ENCODE results near the gene CNTNAP2.
"Not testable (repeated sequence)": the region's sequence is repeated elsewhere in the genome, so short reads cannot be mapped to it uniquely, and the experiment has no call there.

Gene CNTNAP2

DNA sequence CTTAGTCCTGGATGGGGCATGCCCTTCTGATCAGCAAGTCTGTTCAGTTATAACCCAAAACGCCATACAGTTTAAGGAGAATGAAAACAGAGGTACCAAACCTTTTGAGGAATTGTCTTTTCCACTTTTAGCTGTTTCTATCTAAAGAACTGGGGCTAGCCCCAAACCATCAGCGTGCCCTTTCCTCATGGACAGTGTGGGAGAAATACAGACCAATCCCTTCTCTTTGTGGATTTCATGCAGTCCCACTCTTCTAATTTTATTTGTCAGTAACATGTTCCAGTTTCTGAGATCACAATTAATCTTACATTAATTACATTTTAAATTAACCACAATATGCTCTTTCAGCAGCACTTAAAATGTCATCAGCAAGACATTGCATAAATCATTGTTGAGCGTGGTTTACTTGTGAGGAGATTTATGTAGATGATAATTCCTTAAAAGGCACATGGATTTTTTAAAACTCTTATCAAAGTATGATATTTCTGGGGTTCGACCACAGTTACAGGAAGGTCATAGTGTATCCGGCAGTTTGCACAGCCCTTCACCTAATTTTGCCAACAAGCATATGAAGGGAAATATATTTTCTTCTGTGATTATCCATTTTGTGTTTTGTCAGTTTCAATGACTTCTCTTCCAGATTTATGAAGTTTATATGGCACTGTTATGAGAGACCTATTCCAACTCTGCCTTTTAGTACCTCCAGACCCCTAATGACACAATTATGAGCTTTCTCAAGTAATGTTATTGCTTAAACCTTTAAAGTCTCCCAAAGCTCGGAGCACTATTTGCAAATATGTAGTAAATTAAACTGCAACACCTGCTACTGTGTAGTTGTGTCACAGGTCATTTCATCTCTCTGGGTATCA lies 1605.6 kb downstream of the CNTNAP2 start:
- TF ChIP-seq Cebpa-rat (IDR thresholded peaks at IDR 0.05) = no peak
- no peaks in the 10 kb centered on the region for H4K20me1 ChIP-seq
- H3K4me3 ChIP-seq = no peak overlapping the region
- peak overlapping the region in 8 of 11 experiments; percentile 0 to 32 (median 10); a peak in 7 of 22 replicates for H3K4me2 ChIP-seq
- peaks cover 0 to 11% (median 6%) of the 10 kb centered on the region in 10 experiments; a peak in 6 of 20 replicates for H3K4me1 ChIP-seq
- no peak overlapping the region for H3K9ac ChIP-seq
- H3K27ac ChIP-seq = no peak overlapping the region
- H3K36me3 ChIP-seq = no peaks in the 10 kb centered on the region
- H3K9me3 ChIP-seq (replicated peaks in 1 of 11) = peaks cover 0 to 10% (median 6%) of the 10 kb centered on the region in 11 experiments; a peak in 7 of 22 replicates
- H3K27me3 ChIP-seq = no peaks in the 10 kb centered on the region

DNA sequence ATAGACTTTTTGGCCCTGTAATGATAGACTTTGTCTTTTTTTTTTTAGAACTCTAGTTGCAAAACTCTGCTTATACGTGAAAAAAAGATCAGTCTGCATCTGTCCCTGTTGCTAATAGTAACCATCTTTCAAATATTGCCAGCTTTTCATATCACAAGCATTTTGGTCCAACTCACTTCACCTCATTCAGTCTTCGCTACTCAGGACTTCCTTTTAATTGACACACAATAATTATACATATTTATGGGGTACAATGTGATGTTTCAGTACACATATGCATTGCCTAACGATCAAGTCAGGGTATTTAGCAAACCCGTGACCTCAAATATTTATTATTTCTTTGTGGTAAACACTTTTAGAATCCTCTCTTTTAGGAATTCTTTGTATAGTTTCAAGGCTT lies 1606.9 kb downstream of the CNTNAP2 start:
- no peaks in the 10 kb centered on the region for H3K36me3 ChIP-seq
- peaks cover 0 to 7% (median 0%) of the 10 kb centered on the region in 11 experiments; a peak in 2 of 22 replicates for H3K9me3 ChIP-seq (replicated peaks in 1 of 11)
- H3K4me3 ChIP-seq = no peak overlapping the region
- no peaks in the 10 kb centered on the region for H4K20me1 ChIP-seq
- no peak for TF ChIP-seq Cebpa-rat (IDR thresholded peaks at IDR 0.05)
- no peak overlapping the region for H3K4me2 ChIP-seq
- H3K4me1 ChIP-seq = peaks cover 0 to 11% (median 6%) of the 10 kb centered on the region in 10 experiments; a peak in 6 of 20 replicates
- no peak overlapping the region for H3K9ac ChIP-seq
- no peaks in the 10 kb centered on the region for H3K27me3 ChIP-seq
- no peak overlapping the region for H3K27ac ChIP-seq

DNA sequence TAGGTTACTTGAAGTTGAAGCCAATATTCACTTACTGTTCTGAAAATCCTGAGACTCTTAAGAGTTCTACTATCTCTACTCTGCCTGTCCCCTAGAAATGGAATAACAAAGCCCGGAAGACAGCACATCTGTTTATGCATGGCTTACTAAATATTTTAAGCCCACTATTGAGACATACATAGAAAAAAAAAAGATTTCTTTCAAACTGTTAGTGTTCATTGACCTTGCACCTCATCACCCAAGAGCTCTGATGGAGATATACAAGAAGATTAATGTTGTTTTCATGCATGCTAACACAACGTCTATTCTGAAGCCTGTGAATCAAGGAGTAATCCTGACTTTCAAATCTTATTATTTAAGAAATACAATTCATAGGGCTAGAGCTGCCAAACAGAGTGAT lies 1614.7 kb downstream of the CNTNAP2 start:
- no peaks in the 10 kb centered on the region for H4K20me1 ChIP-seq
- no peaks in the 10 kb centered on the region for H3K36me3 ChIP-seq
- H3K9me3 ChIP-seq (replicated peaks in 1 of 11) = no peaks in the 10 kb centered on the region; a peak in 1 of 22 replicates
- H3K4me1 ChIP-seq = no peaks in the 10 kb centered on the region
- no peak overlapping the region for H3K9ac ChIP-seq
- no peak overlapping the region for H3K27ac ChIP-seq
- H3K4me2 ChIP-seq = no peak overlapping the region
- H3K27me3 ChIP-seq = no peaks in the 10 kb centered on the region
- TF ChIP-seq Cebpa-rat (IDR thresholded peaks at IDR 0.05) = no peak
- no peak overlapping the region for H3K4me3 ChIP-seq

- H3K4me1 ChIP-seq, H3K4me3 ChIP-seq, H3K9ac ChIP-seq, H3K27ac ChIP-seq, H3K4me2 ChIP-seq, H3K36me3 ChIP-seq, H4K20me1 ChIP-seq, H3K27me3 ChIP-seq: not testable (repeated sequence)
- peaks cover 8 to 24% (median 16%) of the 10 kb centered on the region in 11 experiments; a peak in 19 of 22 replicates for H3K9me3 ChIP-seq (replicated peaks in 1 of 11)
These were observed 1621.1 kb downstream of the CNTNAP2 start for GRCh38 chr7:147737559-147738214.

DNA sequence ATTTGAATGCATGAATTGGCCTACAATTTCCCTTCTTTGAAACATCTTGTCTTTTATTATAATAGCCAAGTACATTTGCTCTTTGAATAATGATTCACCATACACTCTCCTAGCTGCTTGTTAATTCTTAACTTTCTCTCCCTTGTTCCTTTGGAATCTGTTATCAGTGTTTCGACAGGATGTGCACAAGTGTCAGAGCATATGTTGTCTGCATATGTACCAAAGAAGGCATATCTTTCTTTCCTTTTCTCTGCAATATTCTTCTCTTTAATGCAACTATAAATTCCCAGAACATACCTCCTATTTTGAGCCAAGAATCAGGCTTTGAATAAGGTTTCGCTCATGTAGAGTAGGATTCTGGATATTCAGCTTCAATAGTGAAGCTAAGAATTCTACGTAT lies 1625.7 kb downstream of the CNTNAP2 start:
- peaks cover 7 to 21% (median 14%) of the 10 kb centered on the region in 11 experiments; a peak in 19 of 22 replicates for H3K9me3 ChIP-seq (replicated peaks in 1 of 11)
- TF ChIP-seq Cebpa-rat (IDR thresholded peaks at IDR 0.05) = no peak

DNA sequence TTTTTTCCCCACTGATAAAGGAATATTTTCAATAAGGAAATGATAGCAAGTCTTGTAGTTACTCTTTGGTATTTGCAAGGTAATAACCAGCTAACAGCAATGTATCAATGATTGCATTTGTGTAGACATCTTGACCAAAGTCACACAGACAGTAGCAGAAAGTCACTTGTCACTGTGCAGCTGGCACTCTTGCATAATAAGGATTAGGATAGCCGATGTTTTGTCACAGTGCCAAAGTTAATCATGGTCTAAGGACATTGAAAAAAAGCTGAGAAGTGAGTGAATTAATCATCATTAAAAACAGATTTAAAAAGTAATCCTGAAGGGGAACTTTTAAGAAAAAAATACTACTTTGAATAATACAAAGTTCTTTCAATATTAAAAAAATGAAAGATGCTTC lies 1639.7 kb downstream of the CNTNAP2 start:
- H3K36me3 ChIP-seq = no peaks in the 10 kb centered on the region
- no peak for TF ChIP-seq Cebpa-rat (IDR thresholded peaks at IDR 0.05)
- peak overlapping the region in 5 of 11 experiments; percentile 3 to 74 (median 14); a peak in 5 of 22 replicates for H3K27ac ChIP-seq
- H3K4me1 ChIP-seq = peaks cover 0 to 32% (median 13%) of the 10 kb centered on the region in 10 experiments; a peak in 18 of 20 replicates
- H3K4me2 ChIP-seq = peak overlapping the region in 6 of 11 experiments; percentile 11 to 38 (median 18); a peak in 6 of 22 replicates
- no peaks in the 10 kb centered on the region for H3K9me3 ChIP-seq (replicated peaks in 1 of 11)
- no peaks in the 10 kb centered on the region for H4K20me1 ChIP-seq
- no peak overlapping the region for H3K9ac ChIP-seq
- H3K4me3 ChIP-seq = no peak overlapping the region
- no peaks in the 10 kb centered on the region for H3K27me3 ChIP-seq

More for the DNA sequence above, 1625.7 kb downstream of the CNTNAP2 start:
- H3K27ac ChIP-seq = no peak overlapping the region
- H3K4me1 ChIP-seq = no peaks in the 10 kb centered on the region
- H3K36me3 ChIP-seq = no peaks in the 10 kb centered on the region
- H3K4me2 ChIP-seq = no peak overlapping the region
- no peak overlapping the region for H3K4me3 ChIP-seq
- no peaks in the 10 kb centered on the region for H4K20me1 ChIP-seq
- H3K9ac ChIP-seq = no peak overlapping the region
- no peaks in the 10 kb centered on the region for H3K27me3 ChIP-seq

- no peak overlapping the region for H3K4me3 ChIP-seq
- H3K27ac ChIP-seq = peak overlapping the region in 6 of 11 experiments; percentile 54 to 74 (median 68); a peak in 13 of 22 replicates
- peak overlapping the region in 3 of 11 experiments; percentile 21 to 27 (median 23); a peak in 2 of 22 replicates for H3K9ac ChIP-seq
- H3K36me3 ChIP-seq = no peaks in the 10 kb centered on the region
- no peaks in the 10 kb centered on the region for H4K20me1 ChIP-seq
- H3K9me3 ChIP-seq (replicated peaks in 1 of 11) = no peaks in the 10 kb centered on the region
- peak overlapping the region; percentile 11 to 74 (median 59); a peak in 19 of 22 replicates for H3K4me2 ChIP-seq
- H3K27me3 ChIP-seq = no peaks in the 10 kb centered on the region
- TF ChIP-seq Cebpa-rat (IDR thresholded peaks at IDR 0.05) = peak in 6 of 11 experiments; percentile 38 to 79 (median 64); a peak in 11 of 22 replicates
- H3K4me1 ChIP-seq = peaks cover 0 to 46% (median 28%) of the 10 kb centered on the region in 10 experiments; a peak in 18 of 20 replicates
These were observed 1642.8 kb downstream of the CNTNAP2 start for GRCh38 chr7:147759327-147759943.

- no peaks in the 10 kb centered on the region for H4K20me1 ChIP-seq
- no peak overlapping the region for H3K27ac ChIP-seq
- no peak overlapping the region for H3K9ac ChIP-seq
These were observed 1648.7 kb downstream of the CNTNAP2 start for GRCh38 chr7:147765301-147765700.

More at GRCh38 chr7:147765301-147765700, 1648.7 kb downstream of the CNTNAP2 start:
- Histone ChIP-seq H3K4me2 (no peak overlapping the region), H3K36me3 (no peaks in the 10 kb centered on the region), H3K27me3 (no peaks in the 10 kb centered on the region), H3K9me3 (replicated peaks in 1 of 11) (no peaks in the 10 kb centered on the region), H3K4me3 (no peak overlapping the region), H3K4me1 (peaks cover 0 to 20% (median 14%) of the 10 kb centered on the region in 10 experiments; a peak in 14 of 20 replicates)
- no peak for TF ChIP-seq Cebpa-rat (IDR thresholded peaks at IDR 0.05)

All from BLaER1 treated with 17β-estradiol and CSF1 and Interleukin-3, amounts not matched to agents 10 nM and 100 nM (cell line).